Measurements from ENCODE around the gene ARID2. TPM values are rescaled to one million over a fixed set of nuclear protein-coding genes. Genes with fewer than 3 reads are reported as not detected.

ARID2 gene
- total and polyA plus RNA-seq, 5 donors from 2014 or later: 9.2 to 73.4 (median 13.2) TPM

DNA sequence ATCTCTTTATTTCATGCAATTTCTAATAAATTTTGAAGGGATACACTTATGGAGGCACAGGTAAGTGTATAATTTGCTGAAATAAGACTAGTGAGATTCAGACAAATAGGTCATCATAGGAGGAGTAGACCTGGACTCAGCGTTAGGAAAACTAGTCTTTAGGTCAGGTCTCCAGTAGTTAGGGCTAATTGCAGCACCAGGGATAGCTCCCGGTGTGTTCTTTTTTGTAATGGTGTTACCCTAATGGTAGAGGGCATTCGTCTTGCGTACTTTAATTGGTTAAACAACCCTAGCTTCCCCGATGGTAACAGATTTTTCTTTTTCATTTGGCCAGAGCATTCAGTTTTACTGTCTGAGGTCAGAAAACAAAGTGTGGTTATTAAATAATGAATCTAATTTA lies 64.9 kb downstream of the ARID2 start:
- peaks cover 8% of the 10 kb centered on the region for H3K36me3 Mint-ChIP-seq
- H3K36me3 ChIP-seq (ENCODE audit: control insufficient read depth, insufficient read depth, low read length): peaks cover 4% of the 10 kb centered on the region
- H3K4me3 Mint-ChIP-seq: no peak overlapping the region
- no peak for ATAC-seq (ENCODE audit: low read depth in 2 of 2)
- H3K9me3 ChIP-seq (ENCODE audit: control insufficient read depth in 2 of 2, low read length in 2 of 2): no peaks in the 10 kb centered on the region
- no peaks in the 10 kb centered on the region for H3K9me3 Mint-ChIP-seq
- no peak overlapping the region for H3K4me3 ChIP-seq (ENCODE audit: low read depth, low read length)
- H3K4me1 Mint-ChIP-seq: peaks cover 27 to 38% (median 29%) of the 10 kb centered on the region in 4 donors
- H3K4me1 ChIP-seq (ENCODE audit: control insufficient read depth, insufficient read depth, low read length, poor library complexity, severe bottlenecking): no peaks in the 10 kb centered on the region
- no peaks in the 10 kb centered on the region for H3K27me3 ChIP-seq (ENCODE audit: control insufficient read depth, insufficient read depth, low read length)
- H3K27me3 Mint-ChIP-seq: no peaks in the 10 kb centered on the region
- no peak overlapping the region for H3K27ac ChIP-seq (ENCODE audit: insufficient read depth, low read length, poor library complexity, severe bottlenecking)
- H3K27ac Mint-ChIP-seq: no peak overlapping the region
- no peak for DNase-seq

DNA sequence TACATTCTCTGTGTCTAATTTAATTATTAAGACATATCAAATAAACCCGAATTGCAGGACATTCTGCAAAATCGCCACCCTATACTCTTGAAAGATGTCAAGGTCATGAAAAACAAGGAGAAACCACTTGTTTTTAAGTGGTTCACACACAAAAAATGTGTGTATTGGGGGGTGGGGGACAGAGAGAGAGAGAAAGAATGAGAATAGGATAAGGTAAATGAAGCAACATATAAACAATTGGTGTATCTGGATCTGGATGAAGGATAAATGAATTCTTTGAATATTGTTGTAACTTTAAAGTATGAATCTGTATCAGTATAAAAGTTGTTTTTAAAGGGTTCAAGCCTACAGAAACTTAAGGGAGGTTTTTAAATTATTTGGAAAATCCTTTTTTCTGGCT lies 72.1 kb downstream of the ARID2 start:
- Mint-ChIP-seq H3K27ac (peak overlapping the region in 1 of 3 donors; percentile 86), H3K36me3 (peaks cover 24% of the 10 kb centered on the region), H3K27me3 (no peaks in the 10 kb centered on the region), H3K9me3 (peaks cover 0 to 2% (median 0%) of the 10 kb centered on the region in 7 donors), H3K4me1 (peaks cover 41 to 56% (median 51%) of the 10 kb centered on the region in 4 donors), H3K4me3 (no peak overlapping the region)
- no peak overlapping the region for H3K27ac ChIP-seq (ENCODE audit: insufficient read depth, low read length, poor library complexity, severe bottlenecking)
- peaks cover 2% of the 10 kb centered on the region for H3K36me3 ChIP-seq (ENCODE audit: control insufficient read depth, insufficient read depth, low read length)
- no peaks in the 10 kb centered on the region for H3K9me3 ChIP-seq (ENCODE audit: control insufficient read depth in 2 of 2, low read length in 2 of 2)
- H3K27me3 ChIP-seq (ENCODE audit: control insufficient read depth, insufficient read depth, low read length): no peaks in the 10 kb centered on the region
- DNase-seq: no peak
- no peaks in the 10 kb centered on the region for H3K4me1 ChIP-seq (ENCODE audit: control insufficient read depth, insufficient read depth, low read length, poor library complexity, severe bottlenecking)
- ATAC-seq (ENCODE audit: low read depth in 2 of 2): no peak
- H3K4me3 ChIP-seq (ENCODE audit: low read depth, low read length): no peak overlapping the region

DNA sequence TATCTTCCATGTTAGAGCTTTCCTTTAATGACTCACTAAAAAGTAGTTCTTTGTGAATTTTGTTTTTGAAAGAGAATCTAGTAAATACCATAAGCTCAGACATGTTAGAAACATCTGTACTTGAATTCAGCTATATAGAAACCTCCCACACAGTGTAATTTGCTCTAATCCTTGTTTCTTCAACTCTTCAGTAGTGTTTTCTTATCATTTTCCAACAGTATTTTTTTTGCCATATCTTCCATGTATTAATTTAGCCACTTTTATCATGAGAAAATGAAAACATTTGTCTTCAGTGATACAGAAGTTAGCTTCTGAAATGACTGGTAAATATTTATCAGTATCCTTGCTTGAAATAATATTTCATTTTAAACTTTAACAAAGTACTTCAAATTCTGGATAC lies 73.6 kb downstream of the ARID2 start:
- Histone ChIP-seq H3K4me1 (ENCODE audit: control insufficient read depth, insufficient read depth, low read length, poor library complexity, severe bottlenecking) (no peaks in the 10 kb centered on the region), H3K4me3 (ENCODE audit: low read depth, low read length) (no peak overlapping the region), H3K27me3 (ENCODE audit: control insufficient read depth, insufficient read depth, low read length) (no peaks in the 10 kb centered on the region), H3K27ac (ENCODE audit: insufficient read depth, low read length, poor library complexity, severe bottlenecking) (no peak overlapping the region), H3K9me3 (ENCODE audit: control insufficient read depth in 2 of 2, low read length in 2 of 2) (no peaks in the 10 kb centered on the region), H3K36me3 (ENCODE audit: control insufficient read depth, insufficient read depth, low read length) (peaks cover 2% of the 10 kb centered on the region)
- H3K27ac Mint-ChIP-seq: peak overlapping the region; percentile 8 to 52 (median 17)
- no peak overlapping the region for H3K4me3 Mint-ChIP-seq
- H3K9me3 Mint-ChIP-seq: peaks cover 0 to 2% (median 0%) of the 10 kb centered on the region in 7 donors
- no peak for DNase-seq
- H3K4me1 Mint-ChIP-seq: peaks cover 53 to 66% (median 57%) of the 10 kb centered on the region in 4 donors
- ATAC-seq (ENCODE audit: low read depth in 2 of 2): no peak
- H3K27me3 Mint-ChIP-seq: no peaks in the 10 kb centered on the region
- peaks cover 24% of the 10 kb centered on the region for H3K36me3 Mint-ChIP-seq

DNA sequence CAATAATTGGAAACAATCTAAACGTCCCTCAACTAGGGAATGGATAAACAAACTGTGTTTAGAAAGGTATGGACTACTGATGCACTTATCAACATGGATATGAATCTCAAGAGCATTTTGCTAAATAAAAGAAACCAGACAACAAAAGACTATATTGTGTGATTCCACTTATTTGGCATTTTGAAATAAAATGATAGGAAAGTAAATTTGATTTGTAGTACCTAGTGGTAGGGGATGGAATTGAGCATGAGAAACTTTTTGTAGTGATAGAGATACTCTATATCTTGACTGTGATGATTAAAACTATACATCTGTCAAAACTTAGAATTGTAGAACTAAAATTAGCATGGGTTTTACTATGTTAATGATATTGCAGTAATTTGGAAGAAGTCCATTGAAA lies 87.1 kb downstream of the ARID2 start:
- Histone ChIP-seq H3K36me3 (ENCODE audit: control insufficient read depth, insufficient read depth, low read length) (peaks cover 33% of the 10 kb centered on the region), H3K27me3 (ENCODE audit: control insufficient read depth, insufficient read depth, low read length) (no peaks in the 10 kb centered on the region), H3K4me1 (ENCODE audit: control insufficient read depth, insufficient read depth, low read length, poor library complexity, severe bottlenecking) (no peaks in the 10 kb centered on the region), H3K4me3 (ENCODE audit: low read depth, low read length) (no peak overlapping the region), H3K27ac (ENCODE audit: insufficient read depth, low read length, poor library complexity, severe bottlenecking) (no peak overlapping the region), H3K9me3 (ENCODE audit: control insufficient read depth in 2 of 2, low read length in 2 of 2) (no peaks in the 10 kb centered on the region)
- Mint-ChIP-seq H3K4me3 (no peak overlapping the region), H3K9me3 (no peaks in the 10 kb centered on the region), H3K27ac (no peak overlapping the region), H3K27me3 (no peaks in the 10 kb centered on the region), H3K36me3 (peaks cover 25% of the 10 kb centered on the region), H3K4me1 (peaks cover 4 to 10% (median 7%) of the 10 kb centered on the region in 4 donors)
- ATAC-seq (ENCODE audit: low read depth in 2 of 2): no peak
- DNase-seq: no peak

DNA sequence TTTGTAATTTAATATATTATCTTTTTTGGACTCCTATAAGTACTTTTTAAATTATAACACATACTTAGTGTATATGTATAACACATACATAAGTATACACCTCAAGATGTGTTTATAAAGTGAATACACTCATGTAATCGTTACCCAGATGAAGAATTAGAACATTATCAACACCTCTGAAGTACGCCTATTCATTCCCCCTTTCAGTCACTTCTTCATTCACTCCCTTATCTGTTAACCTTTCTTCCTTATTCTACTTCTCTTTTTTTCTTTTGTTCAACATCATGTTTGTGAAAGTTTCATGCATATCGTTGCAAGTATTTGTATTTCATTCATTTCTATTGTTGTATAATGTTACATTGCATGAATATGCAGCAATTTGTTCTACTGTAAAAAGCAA lies 98.5 kb downstream of the ARID2 start:
- H3K36me3 ChIP-seq (ENCODE audit: control insufficient read depth, insufficient read depth, low read length): peaks cover 35% of the 10 kb centered on the region
- ATAC-seq (ENCODE audit: low read depth in 2 of 2): no peak
- peaks cover 0 to 4% (median 0%) of the 10 kb centered on the region in 7 donors for H3K9me3 Mint-ChIP-seq
- no peak overlapping the region for H3K27ac ChIP-seq (ENCODE audit: insufficient read depth, low read length, poor library complexity, severe bottlenecking)
- no peaks in the 10 kb centered on the region for H3K27me3 ChIP-seq (ENCODE audit: control insufficient read depth, insufficient read depth, low read length)
- no peak overlapping the region for H3K4me3 Mint-ChIP-seq
- no peak overlapping the region for H3K27ac Mint-ChIP-seq
- peaks cover 0 to 5% of the 10 kb centered on the region in 2 experiments for H3K9me3 ChIP-seq (ENCODE audit: control insufficient read depth in 2 of 2, low read length in 2 of 2)
- H3K27me3 Mint-ChIP-seq: no peaks in the 10 kb centered on the region
- H3K36me3 Mint-ChIP-seq: peaks cover 46% of the 10 kb centered on the region
- H3K4me1 ChIP-seq (ENCODE audit: control insufficient read depth, insufficient read depth, low read length, poor library complexity, severe bottlenecking): no peaks in the 10 kb centered on the region
- no peak overlapping the region for H3K4me3 ChIP-seq (ENCODE audit: low read depth, low read length)
- DNase-seq: no peak
- H3K4me1 Mint-ChIP-seq: peaks cover 13 to 20% (median 15%) of the 10 kb centered on the region in 4 donors

DNA sequence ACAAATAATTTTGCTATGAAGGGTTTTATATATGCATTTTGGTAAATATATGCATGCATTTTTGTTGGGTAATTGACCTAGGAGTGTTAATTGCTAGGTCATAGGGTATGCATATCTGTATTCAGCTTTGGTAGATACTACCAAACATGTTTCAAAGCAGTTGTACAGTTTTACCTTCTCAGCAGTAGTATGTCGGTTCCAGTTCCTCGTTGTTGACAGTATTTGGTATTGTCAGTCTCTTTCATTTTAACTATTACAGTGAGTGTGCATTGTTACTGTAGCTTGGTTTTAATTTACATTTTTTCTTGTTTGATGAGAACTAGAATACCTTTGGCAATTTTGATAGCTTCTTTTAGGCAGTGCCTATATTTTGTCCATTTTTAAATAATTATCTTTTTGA lies 98.9 kb downstream of the ARID2 start:
- H3K4me3 ChIP-seq (ENCODE audit: low read depth, low read length): no peak overlapping the region
- H3K9me3 ChIP-seq (ENCODE audit: control insufficient read depth in 2 of 2, low read length in 2 of 2): peaks cover 0 to 5% of the 10 kb centered on the region in 2 experiments
- H3K27ac ChIP-seq (ENCODE audit: insufficient read depth, low read length, poor library complexity, severe bottlenecking): no peak overlapping the region
- no peaks in the 10 kb centered on the region for H3K4me1 ChIP-seq (ENCODE audit: control insufficient read depth, insufficient read depth, low read length, poor library complexity, severe bottlenecking)
- Mint-ChIP-seq H3K36me3 (peaks cover 41% of the 10 kb centered on the region), H3K27me3 (no peaks in the 10 kb centered on the region), H3K4me1 (peaks cover 12 to 15% (median 14%) of the 10 kb centered on the region in 4 donors), H3K9me3 (peaks cover 0 to 4% (median 0%) of the 10 kb centered on the region in 7 donors), H3K4me3 (no peak overlapping the region), H3K27ac (no peak overlapping the region)
- peaks cover 31% of the 10 kb centered on the region for H3K36me3 ChIP-seq (ENCODE audit: control insufficient read depth, insufficient read depth, low read length)
- DNase-seq (no peak), ATAC-seq (ENCODE audit: low read depth in 2 of 2) (no peak)
- no peaks in the 10 kb centered on the region for H3K27me3 ChIP-seq (ENCODE audit: control insufficient read depth, insufficient read depth, low read length)

DNA sequence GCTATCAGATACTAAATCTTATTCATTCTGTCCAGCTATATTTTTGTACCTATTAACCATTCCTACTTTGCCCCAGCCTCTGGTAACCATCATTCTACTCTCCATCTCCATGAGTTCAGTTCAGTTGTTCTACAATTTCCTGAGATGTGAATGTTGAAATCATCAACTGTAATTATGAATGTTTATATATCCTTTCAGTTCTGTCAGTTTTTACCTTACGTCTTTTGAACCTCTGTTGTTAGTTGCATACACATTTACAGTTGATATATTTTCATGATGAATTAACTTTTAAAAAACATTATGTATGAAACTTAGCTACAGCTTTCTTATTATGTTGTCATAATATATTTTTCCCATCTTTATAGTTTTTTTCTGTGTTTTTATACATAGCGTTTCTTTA lies 102.1 kb downstream of the ARID2 start:
- Histone ChIP-seq H3K4me1 (ENCODE audit: control insufficient read depth, insufficient read depth, low read length, poor library complexity, severe bottlenecking) (no peaks in the 10 kb centered on the region), H3K4me3 (ENCODE audit: low read depth, low read length) (no peak overlapping the region), H3K27me3 (ENCODE audit: control insufficient read depth, insufficient read depth, low read length) (no peaks in the 10 kb centered on the region), H3K36me3 (ENCODE audit: control insufficient read depth, insufficient read depth, low read length) (peaks cover 25% of the 10 kb centered on the region), H3K9me3 (ENCODE audit: control insufficient read depth in 2 of 2, low read length in 2 of 2) (peaks cover 0 to 5% of the 10 kb centered on the region in 2 experiments), H3K27ac (ENCODE audit: insufficient read depth, low read length, poor library complexity, severe bottlenecking) (no peak overlapping the region)
- Mint-ChIP-seq H3K4me3 (no peak overlapping the region), H3K9me3 (peaks cover 0 to 4% (median 0%) of the 10 kb centered on the region in 7 donors), H3K36me3 (peaks cover 33% of the 10 kb centered on the region), H3K27ac (peak overlapping the region in 1 of 3 donors; percentile 84), H3K27me3 (no peaks in the 10 kb centered on the region), H3K4me1 (peaks cover 11 to 30% (median 17%) of the 10 kb centered on the region in 4 donors)
- ATAC-seq (ENCODE audit: low read depth in 2 of 2) (no peak), DNase-seq (no peak)

- H3K4me3 Mint-ChIP-seq: no peak overlapping the region
- Histone ChIP-seq H3K4me3 (ENCODE audit: low read depth, low read length) (no peak overlapping the region), H3K9me3 (ENCODE audit: control insufficient read depth in 2 of 2, low read length in 2 of 2) (peaks cover 0 to 5% of the 10 kb centered on the region in 2 experiments), H3K4me1 (ENCODE audit: control insufficient read depth, insufficient read depth, low read length, poor library complexity, severe bottlenecking) (no peaks in the 10 kb centered on the region), H3K36me3 (ENCODE audit: control insufficient read depth, insufficient read depth, low read length) (peaks cover 40% of the 10 kb centered on the region), H3K27ac (ENCODE audit: insufficient read depth, low read length, poor library complexity, severe bottlenecking) (no peak overlapping the region), H3K27me3 (ENCODE audit: control insufficient read depth, insufficient read depth, low read length) (no peaks in the 10 kb centered on the region)
- DNase-seq (no peak), ATAC-seq (ENCODE audit: low read depth in 2 of 2) (no peak)
- H3K9me3 Mint-ChIP-seq: peaks cover 0 to 4% (median 0%) of the 10 kb centered on the region in 7 donors
- no peaks in the 10 kb centered on the region for H3K27me3 Mint-ChIP-seq
- peaks cover 30% of the 10 kb centered on the region for H3K36me3 Mint-ChIP-seq
- H3K4me1 Mint-ChIP-seq: peaks cover 5 to 26% (median 13%) of the 10 kb centered on the region in 4 donors
- peak overlapping the region in 1 of 3 donors; percentile 70 for H3K27ac Mint-ChIP-seq
These were observed 103.9 kb downstream of the ARID2 start for GRCh38 chr12:45833401-45833800.

Data from CD4-positive, CD25-positive, alpha-beta regulatory T cell (primary cell).